ENCODE results near the gene SYNE3.

SYNE3 gene

DNA sequence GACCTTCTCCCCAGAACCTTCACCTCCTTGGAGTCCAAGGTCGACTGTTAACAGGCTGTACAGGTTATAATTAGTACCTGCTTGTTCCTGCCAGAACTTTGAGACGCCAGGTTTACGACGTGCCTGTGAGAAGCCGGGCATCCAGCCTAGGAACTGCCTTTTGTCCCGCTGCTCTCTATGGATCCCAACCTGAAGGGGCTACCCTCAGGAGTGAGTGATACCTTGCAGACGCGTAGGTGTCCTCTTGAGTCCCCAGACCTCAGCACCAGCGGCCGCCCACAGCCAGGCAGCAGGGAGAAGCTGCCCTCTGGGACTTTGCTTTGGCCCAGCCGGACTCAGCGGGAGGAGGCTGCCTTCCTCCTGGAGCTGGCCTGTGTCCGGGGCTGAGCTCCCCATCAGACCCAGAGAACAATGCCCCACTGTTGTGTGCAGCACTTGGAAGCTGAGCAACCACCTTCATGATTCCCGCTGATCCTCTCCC, 16.2 kb downstream of the SYNE3 start:
- no peaks in the 10 kb centered on the region for H3K27me3 ChIP-seq (replicated peaks; ENCODE audit: control insufficient read depth, insufficient read depth, low read length)
- peaks cover 82% of the 10 kb centered on the region for H3K4me1 ChIP-seq (ENCODE audit: control insufficient read depth, insufficient read depth, low read length)
- no peaks in the 10 kb centered on the region for H3K9me3 ChIP-seq (ENCODE audit: control insufficient read depth, low read length)
- no peak for DNase-seq (ENCODE audit: low read depth)
- H3K4me3 ChIP-seq (ENCODE audit: low read length), result no peak overlapping the region
- H3K36me3 ChIP-seq (ENCODE audit: control insufficient read depth, insufficient read depth, low read length, severe bottlenecking), result peaks cover 5% of the 10 kb centered on the region
- H3K9ac ChIP-seq (ENCODE audit: low read length), result peak overlapping the region; percentile 51

DNA sequence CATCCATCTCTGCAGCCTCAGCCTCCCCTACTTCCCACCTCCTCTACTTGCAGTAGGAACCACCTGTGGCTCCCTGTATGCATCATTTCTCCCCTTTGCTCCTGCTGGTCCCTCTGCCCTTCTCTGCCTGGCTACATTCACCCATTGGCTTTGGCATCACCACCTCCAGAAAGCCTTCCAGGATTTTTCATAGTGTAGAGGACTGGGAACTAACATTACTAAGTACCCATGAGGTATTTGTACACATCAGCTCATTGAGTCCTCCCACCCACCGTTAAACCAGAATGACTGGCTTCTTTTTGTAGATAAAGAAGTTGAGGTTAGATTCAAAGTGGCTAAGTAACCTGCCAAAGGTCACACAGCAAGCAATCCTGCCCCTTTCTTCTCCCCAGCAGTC, 17.1 kb downstream of the SYNE3 start:
- Histone ChIP-seq H3K4me3 (ENCODE audit: low read length) (no peak overlapping the region), H3K36me3 (ENCODE audit: control insufficient read depth, insufficient read depth, low read length, severe bottlenecking) (peaks cover 5% of the 10 kb centered on the region), H3K4me1 (ENCODE audit: control insufficient read depth, insufficient read depth, low read length) (peaks cover 74% of the 10 kb centered on the region), H3K9me3 (ENCODE audit: control insufficient read depth, low read length) (no peaks in the 10 kb centered on the region), H3K9ac (ENCODE audit: low read length) (no peak overlapping the region), H3K27me3 (replicated peaks; ENCODE audit: control insufficient read depth, insufficient read depth, low read length) (no peaks in the 10 kb centered on the region)
- DNase-seq (ENCODE audit: low read depth), result no peak

DNA sequence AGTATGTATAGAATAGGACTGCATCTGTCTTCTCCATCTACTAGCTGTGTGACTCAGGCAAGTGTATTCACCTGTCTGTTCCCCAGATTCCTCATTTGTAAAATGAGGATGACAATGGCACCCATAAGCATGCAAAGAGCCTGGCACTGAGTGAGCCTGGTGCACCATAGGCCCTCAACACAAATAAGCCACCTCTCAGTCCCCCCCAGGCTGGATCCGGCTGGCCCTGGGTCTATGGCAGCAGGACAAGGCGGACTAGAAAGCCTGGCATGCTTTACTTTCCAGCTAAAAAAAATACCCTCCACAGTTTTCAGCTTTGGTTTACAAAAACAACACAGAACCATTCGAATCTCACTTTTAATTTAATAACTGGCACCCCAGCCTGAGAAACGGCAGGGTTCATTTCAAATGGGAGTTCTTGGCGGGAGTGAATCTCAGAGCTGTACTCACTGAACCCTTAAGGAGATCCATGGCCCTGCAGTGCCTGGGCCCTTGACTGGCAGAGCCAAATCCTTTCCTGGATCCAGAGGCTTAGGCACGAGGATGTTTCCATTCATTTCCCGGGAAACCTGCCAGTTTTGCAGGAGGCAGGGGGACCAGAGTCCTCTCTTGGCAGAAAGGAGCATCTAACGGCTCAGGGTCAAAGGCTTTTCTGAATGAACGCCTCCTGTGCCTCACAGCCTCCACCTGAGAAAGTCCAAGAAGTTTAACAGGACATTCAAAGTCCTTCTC, 17.7 kb downstream of the SYNE3 start:
- Histone ChIP-seq H3K4me3 (ENCODE audit: low read length) (no peak overlapping the region), H3K36me3 (ENCODE audit: control insufficient read depth, insufficient read depth, low read length, severe bottlenecking) (peaks cover 4% of the 10 kb centered on the region), H3K9me3 (ENCODE audit: control insufficient read depth, low read length) (no peaks in the 10 kb centered on the region), H3K27me3 (replicated peaks; ENCODE audit: control insufficient read depth, insufficient read depth, low read length) (no peaks in the 10 kb centered on the region), H3K9ac (ENCODE audit: low read length) (peak overlapping the region; percentile 38), H3K4me1 (ENCODE audit: control insufficient read depth, insufficient read depth, low read length) (peaks cover 68% of the 10 kb centered on the region)
- DNase-seq (ENCODE audit: low read depth), result no peak

DNA sequence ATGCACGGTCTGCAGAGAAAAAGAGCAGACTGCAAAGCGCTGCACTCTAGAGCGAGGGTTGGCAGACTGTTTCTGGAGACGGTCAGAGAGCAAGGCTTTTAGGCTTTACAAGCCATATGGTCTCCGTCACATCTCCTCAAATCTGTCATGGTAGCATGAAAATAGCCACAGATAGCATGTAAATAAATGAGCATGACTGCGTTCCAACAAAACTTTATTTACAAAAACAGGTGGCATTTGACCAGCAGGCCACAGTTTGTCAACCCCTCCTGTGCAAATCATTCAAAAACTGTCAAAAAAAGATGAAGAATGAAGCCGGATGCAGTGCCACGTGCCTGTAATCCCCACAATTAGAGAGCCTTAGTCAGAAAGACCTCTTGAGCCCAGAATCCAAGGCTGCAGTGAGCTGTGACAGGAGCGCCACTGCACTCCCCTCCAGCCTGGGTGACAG, 18.9 kb downstream of the SYNE3 start:
- H3K9ac ChIP-seq (ENCODE audit: low read length), result no peak overlapping the region
- no peaks in the 10 kb centered on the region for H3K9me3 ChIP-seq (ENCODE audit: control insufficient read depth, low read length)

DNA sequence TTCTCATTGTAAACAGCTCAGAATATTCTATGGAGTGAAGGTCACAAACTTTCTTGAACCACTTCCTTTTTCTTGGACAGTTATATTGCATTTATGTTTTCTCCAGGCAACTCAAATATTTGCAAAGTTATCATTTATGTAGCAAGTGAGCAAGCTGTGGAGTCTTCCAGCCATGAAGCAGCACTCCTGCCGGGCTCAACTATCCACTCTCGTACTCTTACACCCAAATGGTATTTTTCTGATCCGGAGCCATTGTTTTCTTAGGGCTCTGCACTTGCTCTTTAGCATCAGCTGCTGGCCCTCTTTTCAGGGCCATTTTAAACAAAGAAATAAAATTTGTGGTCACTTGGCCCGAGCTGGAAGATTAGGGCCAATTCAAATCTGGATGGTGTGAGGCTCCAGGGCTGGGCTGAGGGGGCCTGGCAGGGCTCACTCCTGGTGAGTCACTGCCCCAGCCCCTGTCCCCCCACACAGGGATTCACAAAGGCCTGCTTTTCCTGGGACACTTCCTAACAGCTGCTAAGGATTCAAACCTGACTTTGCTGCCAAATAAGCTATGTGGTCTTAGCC, 19.7 kb downstream of the SYNE3 start:
- peak; percentile 64 for DNase-seq (ENCODE audit: low read depth)
- Histone ChIP-seq H3K4me3 (ENCODE audit: low read length) (no peak overlapping the region), H3K9me3 (ENCODE audit: control insufficient read depth, low read length) (no peaks in the 10 kb centered on the region), H3K27me3 (replicated peaks; ENCODE audit: control insufficient read depth, insufficient read depth, low read length) (no peaks in the 10 kb centered on the region), H3K9ac (ENCODE audit: low read length) (no peak overlapping the region), H3K36me3 (ENCODE audit: control insufficient read depth, insufficient read depth, low read length, severe bottlenecking) (no peaks in the 10 kb centered on the region), H3K4me1 (ENCODE audit: control insufficient read depth, insufficient read depth, low read length) (peaks cover 53% of the 10 kb centered on the region)

More for the DNA sequence above, 18.9 kb downstream of the SYNE3 start:
- H3K27me3 ChIP-seq (replicated peaks; ENCODE audit: control insufficient read depth, insufficient read depth, low read length), result no peaks in the 10 kb centered on the region
- no peak overlapping the region for H3K4me3 ChIP-seq (ENCODE audit: low read length)
- H3K4me1 ChIP-seq (ENCODE audit: control insufficient read depth, insufficient read depth, low read length), result peaks cover 58% of the 10 kb centered on the region
- no peak for DNase-seq (ENCODE audit: low read depth)
- H3K36me3 ChIP-seq (ENCODE audit: control insufficient read depth, insufficient read depth, low read length, severe bottlenecking), result no peaks in the 10 kb centered on the region

DNA sequence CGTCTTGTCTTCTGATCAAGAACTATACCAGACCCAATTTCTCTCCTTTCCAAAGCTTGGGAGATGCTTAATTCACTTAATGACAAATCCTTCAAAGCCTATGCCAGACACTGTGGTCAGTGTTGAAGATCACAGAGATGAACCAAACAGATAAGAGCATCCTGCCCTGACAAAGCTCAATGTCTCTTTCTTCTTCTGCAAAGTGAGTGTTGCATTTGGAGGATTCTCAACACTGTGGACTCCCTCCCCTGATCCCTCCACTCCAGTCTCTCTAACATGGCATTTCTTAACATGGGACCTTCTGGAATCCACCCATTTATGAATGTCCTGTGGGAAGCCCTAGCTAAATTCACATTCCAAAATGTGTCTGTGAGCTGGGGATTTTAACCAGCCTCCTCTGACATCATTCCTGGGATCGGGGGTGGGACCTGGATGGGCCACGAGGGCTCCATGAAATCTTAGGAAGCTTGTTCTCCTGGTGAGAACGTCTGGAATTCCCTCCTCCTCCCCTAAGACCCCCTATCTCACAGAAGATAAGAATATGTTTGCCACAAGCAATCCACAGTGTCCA, 20.3 kb downstream of the SYNE3 start:
- Histone ChIP-seq H3K9ac (ENCODE audit: low read length) (no peak overlapping the region), H3K27me3 (replicated peaks; ENCODE audit: control insufficient read depth, insufficient read depth, low read length) (no peaks in the 10 kb centered on the region), H3K4me1 (ENCODE audit: control insufficient read depth, insufficient read depth, low read length) (peaks cover 53% of the 10 kb centered on the region), H3K9me3 (ENCODE audit: control insufficient read depth, low read length) (no peaks in the 10 kb centered on the region), H3K4me3 (ENCODE audit: low read length) (no peak overlapping the region), H3K36me3 (ENCODE audit: control insufficient read depth, insufficient read depth, low read length, severe bottlenecking) (no peaks in the 10 kb centered on the region)
- no peak for DNase-seq (ENCODE audit: low read depth)

DNA sequence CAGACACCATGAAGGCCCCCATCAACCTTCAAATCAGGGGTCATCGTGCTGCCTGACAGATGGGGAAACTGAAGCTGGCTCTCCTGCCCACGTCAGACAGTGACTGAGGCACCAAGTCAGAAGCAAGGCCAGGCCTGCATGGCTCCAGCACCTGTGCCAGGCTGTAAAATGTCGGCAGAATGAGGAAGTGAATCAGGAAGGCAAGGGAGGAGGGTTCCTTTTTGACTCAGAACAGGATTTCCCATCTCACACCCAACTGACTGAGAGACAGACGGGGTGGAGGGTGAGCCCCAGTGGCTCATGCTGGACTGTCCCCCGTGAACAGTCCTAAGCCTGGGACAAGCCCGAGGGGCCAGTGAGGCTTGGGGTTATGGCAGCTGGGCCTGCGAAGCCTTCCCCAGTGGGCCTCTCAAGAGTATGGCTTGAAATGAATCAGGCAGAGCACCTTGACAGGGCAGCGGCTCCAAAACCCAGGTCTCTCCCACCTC, 20.9 kb downstream of the SYNE3 start:
- no peaks in the 10 kb centered on the region for H3K27me3 ChIP-seq (replicated peaks; ENCODE audit: control insufficient read depth, insufficient read depth, low read length)
- H3K36me3 ChIP-seq (ENCODE audit: control insufficient read depth, insufficient read depth, low read length, severe bottlenecking), result no peaks in the 10 kb centered on the region
- H3K9ac ChIP-seq (ENCODE audit: low read length), result no peak overlapping the region
- no peaks in the 10 kb centered on the region for H3K9me3 ChIP-seq (ENCODE audit: control insufficient read depth, low read length)
- no peak for DNase-seq (ENCODE audit: low read depth)
- peaks cover 53% of the 10 kb centered on the region for H3K4me1 ChIP-seq (ENCODE audit: control insufficient read depth, insufficient read depth, low read length)
- H3K4me3 ChIP-seq (ENCODE audit: low read length), result no peak overlapping the region

DNA sequence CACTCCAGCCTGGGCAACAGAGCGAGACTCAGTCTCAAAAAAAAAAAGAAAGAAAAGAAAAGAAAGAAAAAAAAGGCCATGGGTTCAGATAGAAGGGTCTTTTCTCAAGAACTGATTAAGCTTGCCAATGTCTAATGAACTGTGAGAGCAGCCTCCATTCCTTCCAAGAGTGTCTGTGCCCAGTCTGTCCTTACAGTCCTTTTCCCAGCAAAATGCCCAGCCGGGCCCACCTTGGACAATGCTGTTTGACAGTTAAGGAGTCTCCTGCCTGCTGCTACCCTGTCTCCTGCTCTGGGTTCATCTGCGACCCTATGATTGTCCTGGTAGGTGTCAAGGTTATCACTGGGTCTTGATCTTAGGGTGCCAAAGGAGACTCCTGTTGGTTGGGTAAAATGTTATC, 21.4 kb downstream of the SYNE3 start:
- no peak for DNase-seq (ENCODE audit: low read depth)
- peaks cover 53% of the 10 kb centered on the region for H3K4me1 ChIP-seq (ENCODE audit: control insufficient read depth, insufficient read depth, low read length)
- no peaks in the 10 kb centered on the region for H3K9me3 ChIP-seq (ENCODE audit: control insufficient read depth, low read length)
- no peak overlapping the region for H3K9ac ChIP-seq (ENCODE audit: low read length)
- H3K27me3 ChIP-seq (replicated peaks; ENCODE audit: control insufficient read depth, insufficient read depth, low read length), result no peaks in the 10 kb centered on the region
- no peaks in the 10 kb centered on the region for H3K36me3 ChIP-seq (ENCODE audit: control insufficient read depth, insufficient read depth, low read length, severe bottlenecking)
- no peak overlapping the region for H3K4me3 ChIP-seq (ENCODE audit: low read length)

DNA sequence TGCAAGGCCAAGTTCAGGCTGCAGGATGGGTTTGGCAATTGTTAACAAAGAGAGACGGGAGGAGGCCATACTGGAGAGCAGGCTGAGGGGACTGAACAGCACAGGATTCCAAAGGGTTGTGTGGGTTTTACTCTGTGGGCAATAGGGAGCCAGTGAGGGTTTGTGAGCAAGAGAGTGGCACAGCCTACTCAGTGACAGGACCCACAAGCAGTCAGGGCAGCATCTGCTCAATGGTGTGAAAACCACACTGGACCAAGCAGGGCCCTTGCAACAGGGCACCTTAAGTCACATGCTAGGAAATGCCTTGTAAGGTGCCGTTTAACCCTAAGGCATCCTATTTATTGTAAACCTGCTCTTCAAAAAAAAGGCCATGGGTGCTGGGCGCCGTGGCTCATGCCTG, 22.0 kb downstream of the SYNE3 start:
- DNase-seq (ENCODE audit: low read depth), result no peak
- Histone ChIP-seq H3K4me1 (ENCODE audit: control insufficient read depth, insufficient read depth, low read length) (peaks cover 58% of the 10 kb centered on the region), H3K4me3 (ENCODE audit: low read length) (no peak overlapping the region), H3K27me3 (replicated peaks; ENCODE audit: control insufficient read depth, insufficient read depth, low read length) (no peaks in the 10 kb centered on the region), H3K36me3 (ENCODE audit: control insufficient read depth, insufficient read depth, low read length, severe bottlenecking) (no peaks in the 10 kb centered on the region), H3K9me3 (ENCODE audit: control insufficient read depth, low read length) (no peaks in the 10 kb centered on the region), H3K9ac (ENCODE audit: low read length) (no peak overlapping the region)

DNA sequence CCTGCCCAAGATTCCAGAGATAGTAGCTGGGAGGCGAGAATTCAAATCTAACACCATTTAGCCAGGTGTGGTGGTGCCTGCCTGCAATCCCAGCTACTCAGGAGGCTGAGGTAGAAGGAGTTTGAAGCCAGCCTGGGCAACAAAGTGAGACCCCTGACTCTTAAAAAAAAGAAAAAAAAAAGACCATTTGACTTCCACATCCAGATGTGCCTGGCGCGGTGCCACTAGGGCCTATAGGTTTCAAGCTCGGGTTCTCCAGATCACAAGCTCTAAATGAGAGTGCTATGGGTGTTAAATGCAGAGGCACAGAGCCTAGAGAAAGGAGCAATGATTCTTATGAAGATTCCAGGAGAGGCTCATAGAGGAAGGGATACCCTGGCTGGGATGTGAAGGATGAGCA, 22.5 kb downstream of the SYNE3 start:
- Histone ChIP-seq H3K27me3 (replicated peaks; ENCODE audit: control insufficient read depth, insufficient read depth, low read length) (no peaks in the 10 kb centered on the region), H3K36me3 (ENCODE audit: control insufficient read depth, insufficient read depth, low read length, severe bottlenecking) (no peaks in the 10 kb centered on the region)
- DNase-seq (ENCODE audit: low read depth), result no peak

DNA sequence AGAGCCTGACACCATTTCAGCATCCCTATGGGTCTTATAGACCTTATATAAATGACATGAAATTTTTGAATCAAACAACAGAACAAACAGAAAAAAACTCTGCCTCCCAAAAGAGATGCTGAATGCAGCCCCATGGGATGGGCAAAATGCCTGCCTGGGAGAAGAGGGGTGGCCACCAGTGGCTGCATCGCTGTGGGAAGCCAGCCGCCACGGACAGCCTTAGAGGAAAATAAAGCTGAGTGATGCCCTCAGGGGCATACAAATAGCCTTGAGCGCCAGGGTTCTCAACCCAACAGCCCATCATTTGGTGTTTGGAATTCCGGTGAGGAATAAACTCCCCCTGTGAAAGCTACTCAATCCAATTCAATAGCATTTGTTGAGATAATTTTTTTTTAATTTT, 22.9 kb downstream of the SYNE3 start:
- DNase-seq (ENCODE audit: low read depth), result no peak
- H3K9me3 ChIP-seq (ENCODE audit: control insufficient read depth, low read length), result no peaks in the 10 kb centered on the region
- peaks cover 57% of the 10 kb centered on the region for H3K4me1 ChIP-seq (ENCODE audit: control insufficient read depth, insufficient read depth, low read length)
- no peak overlapping the region for H3K4me3 ChIP-seq (ENCODE audit: low read length)
- no peaks in the 10 kb centered on the region for H3K36me3 ChIP-seq (ENCODE audit: control insufficient read depth, insufficient read depth, low read length, severe bottlenecking)
- no peak overlapping the region for H3K9ac ChIP-seq (ENCODE audit: low read length)
- H3K27me3 ChIP-seq (replicated peaks; ENCODE audit: control insufficient read depth, insufficient read depth, low read length), result no peaks in the 10 kb centered on the region

More for the DNA sequence above, 22.5 kb downstream of the SYNE3 start:
- H3K4me1 ChIP-seq (ENCODE audit: control insufficient read depth, insufficient read depth, low read length), result peaks cover 58% of the 10 kb centered on the region
- H3K4me3 ChIP-seq (ENCODE audit: low read length), result no peak overlapping the region
- H3K9me3 ChIP-seq (ENCODE audit: control insufficient read depth, low read length), result no peaks in the 10 kb centered on the region
- H3K9ac ChIP-seq (ENCODE audit: low read length), result no peak overlapping the region

Measured in adipocyte (in vitro differentiated cells).